IMR-90 (cell line): Measurements from ENCODE around the gene BTBD2. TPM values are rescaled to one million over a fixed set of nuclear protein-coding genes. Genes with fewer than 3 reads are reported as not detected.

Experiments used
- ATAC-seq: fragments of 200-7000 bp; cut with Tn5 transposase; 2 replicates; pipeline ENCODE4 v1.9.1; 2020; ENCODE audit warnings: low read depth, mild to moderate bottlenecking, moderate library complexity
- BruUV-seq: library from RNA; stranded (reverse); fragments of 400-500 nt; replicated peaks from 2 replicates; lab custom pipeline; 2021; lab: Mats Ljungman, UMichigan
- CTCF ChIA-PET: fragments of 300-600 bp; formaldehyde crosslinking; extraction: SDS; loops from one replicate; lab custom pipeline; 2021; ENCODE audit warnings: antibody characterized with exemption; lab: Yijun Ruan, JAX
- POLR2A ChIA-PET: fragments of 300-600 bp; sonication (Branson Sonifier 250); formaldehyde crosslinking; loops from one replicate; lab custom pipeline; 2022; ENCODE audit warnings: antibody characterized with exemption; ENCODE audit not compliant: unreplicated experiment; lab: Charles Lee
- DNase-seq: peaks from one replicate; pipeline ENCODE4 v3.0.0; 2013
- H2AFZ ChIP-seq: replicated peaks from 2 replicates; pipeline ENCODE3; 2013; ENCODE audit warnings: low read length, mild to moderate bottlenecking; ENCODE audit not compliant: poor library complexity
- H2AK5ac ChIP-seq: 2 replicates; pipeline ENCODE4 v1.6.1; 2013; ENCODE audit warnings: low read depth, low read length, inconsistent platforms
- H2AK9ac ChIP-seq: replicated peaks from 2 replicates; pipeline ENCODE3; 2013; ENCODE audit warnings: mild to moderate bottlenecking, low read depth, low read length, moderate library complexity; ENCODE audit not compliant: poor library complexity
- H2BK120ac ChIP-seq: 2 replicates; pipeline ENCODE4 v1.6.1; 2013; ENCODE audit warnings: low read depth, low read length, inconsistent platforms
- H2BK15ac ChIP-seq: 3 replicates; pipeline ENCODE4 v1.6.1; 2013; ENCODE audit warnings: low read depth, low read length, inconsistent platforms
- H2BK20ac ChIP-seq: 2 replicates; pipeline ENCODE4 v1.6.1; 2013; ENCODE audit warnings: low read depth, mild to moderate bottlenecking, inconsistent platforms, low read length, moderate library complexity
- H2BK5ac ChIP-seq: 2 replicates; pipeline ENCODE4 v1.6.1; 2013; ENCODE audit warnings: mild to moderate bottlenecking, low read depth, low read length, inconsistent platforms; ENCODE audit not compliant: poor library complexity, severe bottlenecking
- H3K14ac ChIP-seq: replicated peaks from 2 replicates; pipeline ENCODE4 v1.6.1; 2013; ENCODE audit warnings: low read depth, low read length, inconsistent platforms
- H3K18ac ChIP-seq: 2 replicates; pipeline ENCODE4 v1.6.1; 2013; ENCODE audit warnings: low read depth, low read length, control low read depth
- H3K23ac ChIP-seq: 2 replicates; pipeline ENCODE4 v1.6.1; 2013; ENCODE audit warnings: low read depth, low read length, inconsistent platforms
- H3K27ac ChIP-seq: 2 replicates; pipeline ENCODE4 v1.5.1; 2013; ENCODE audit warnings: mild to moderate bottlenecking, control low read depth, low read length; ENCODE audit not compliant: insufficient read depth
- H3K27me3 ChIP-seq: 2 replicates; pipeline ENCODE4 v1.6.1; 2013; ENCODE audit warnings: low read length; ENCODE audit not compliant: control insufficient read depth, insufficient read depth
- H3K36me3 ChIP-seq: 2 replicates; pipeline ENCODE4 v1.6.1; 2013; ENCODE audit warnings: low read length, mixed read lengths; ENCODE audit not compliant: control insufficient read depth, insufficient read depth
- H3K4ac ChIP-seq: 2 replicates; pipeline ENCODE4 v1.6.1; 2013; ENCODE audit warnings: low read depth, low read length, inconsistent platforms
- H3K4me1 ChIP-seq: 2 replicates; pipeline ENCODE4 v1.6.1; 2013; ENCODE audit warnings: low read length, mixed read lengths; ENCODE audit not compliant: control insufficient read depth, insufficient read depth
- H3K4me2 ChIP-seq: 2 replicates; pipeline ENCODE4 v1.6.1; 2013; ENCODE audit warnings: low read depth, mild to moderate bottlenecking, control low read depth, low read length, moderate library complexity
- H3K4me3 ChIP-seq: 2 replicates; pipeline ENCODE4 v1.5.1; 2013; ENCODE audit warnings: low read depth, mild to moderate bottlenecking, control low read depth, low read length, moderate library complexity; ENCODE audit not compliant: insufficient read depth
- H3K56ac ChIP-seq: 2 replicates; pipeline ENCODE4 v1.6.1; 2013; ENCODE audit warnings: low read length, inconsistent platforms; ENCODE audit not compliant: insufficient read depth; ENCODE audit errors: extremely low read depth
- H3K79me1 ChIP-seq, 2 experiments: 2 replicates each; pipeline ENCODE4 v1.6.1; 2013; ENCODE audit warnings: low read length in 2 of 2, inconsistent platforms in 1 of 2, low read depth in 1 of 2
- H3K9ac ChIP-seq: 2 replicates; pipeline ENCODE4 v1.6.1; 2013; ENCODE audit warnings: low read depth, low read length, control low read depth
- H3K9me1 ChIP-seq: 2 replicates; pipeline ENCODE4 v1.6.1; 2013; ENCODE audit warnings: low read length, inconsistent platforms; ENCODE audit not compliant: insufficient read depth
- H3K9me3 ChIP-seq: 2 replicates; pipeline ENCODE4 v1.6.1; 2013; ENCODE audit warnings: low read length; ENCODE audit not compliant: control insufficient read depth, insufficient read depth
- H4K20me1 ChIP-seq: 2 replicates; pipeline ENCODE4 v1.6.1; 2013; ENCODE audit warnings: low read length, inconsistent platforms; ENCODE audit not compliant: insufficient read depth
- H4K5ac ChIP-seq: 2 replicates; pipeline ENCODE4 v1.6.1; 2013; ENCODE audit warnings: mild to moderate bottlenecking, low read depth, low read length, control low read depth
- H4K8ac ChIP-seq, 2 experiments: 2 replicates each; pipeline ENCODE4 v1.6.1; 2013; ENCODE audit warnings: low read depth in 2 of 2, low read length in 2 of 2, control low read depth in 1 of 2, inconsistent platforms in 1 of 2
- H4K91ac ChIP-seq: 2 replicates; pipeline ENCODE4 v1.6.1; 2013; ENCODE audit warnings: low read depth, low read length, inconsistent platforms; ENCODE audit not compliant: insufficient read depth
- BHLHE40 ChIP-seq: fragments of 150-350 bp; IDR thresholded peaks from 2 replicates; pipeline ENCODE4 v1.6.1; 2016; ENCODE audit warnings: mild to moderate bottlenecking, low read depth, low read length
- CEBPB ChIP-seq: IDR thresholded peaks from 2 replicates; pipeline ENCODE4 v1.6.1; 2012; ENCODE audit warnings: low read depth, low read length, improper control_type of control experiment
- NFE2L2 ChIP-seq: fragments of 150-350 bp; IDR thresholded peaks from 2 replicates; pipeline ENCODE4 v1.6.1; 2016; ENCODE audit warnings: low read depth, mild to moderate bottlenecking, low read length
- SMC3 ChIP-seq: fragments of 150-350 bp; IDR thresholded peaks from 2 replicates; pipeline ENCODE4 v1.6.1; 2016; ENCODE audit warnings: low read depth, mild to moderate bottlenecking, antibody characterized with exemption, low read length, moderate library complexity
- WGBS, 2 experiments: methylation state at CpG; one replicate each; pipeline versions ENCODE4 v1.1.5 to v1.1.7; 2013; ENCODE audit warnings: missing lambda C conversion rate in 2 of 2; ENCODE audit not compliant: insufficient read length in 1 of 2; ENCODE audit errors: extremely low coverage in 2 of 2; 5-methylcytosine and 5-hydroxymethylcytosine counted together
- dilution Hi-C: fragments of 300-500 bp; cut with HindIII; formaldehyde crosslinking; loops from one replicate; pipeline ENCODE4 v1.14.3; 2018; ENCODE audit warnings: low sequenced_read_pairs; ENCODE audit not compliant: unreplicated experiment
- in situ Hi-C: fragments of 300-500 bp; cut with MboI; formaldehyde crosslinking; loops from 3 replicates; pipeline ENCODE4 v1.14.3; 2019; ENCODE audit warnings: low sequenced_read_pairs, inconsistent platforms, mixed read lengths
- intact Hi-C: fragments of 100-400 bp; cut with micrococcal nuclease; formaldehyde crosslinking; loops from 2 replicates; pipeline ENCODE4 v1.10.0; 2022
- polyA plus RNA-seq, 3 experiments: library from polyadenylated mRNA; depleted of rRNA; stranded (reverse); fragments of >200 nt; gene quantifications; 2 replicates each; pipeline ENCODE4 v1.2.3, GENCODE V29; 2012; ENCODE audit warnings: low replicate concordance in 1 of 3
- total RNA-seq: library from RNA; depleted of rRNA; stranded (reverse); fragments of >200 nt; gene quantifications from 2 replicates; pipeline ENCODE4 v1.2.3, GENCODE V29; 2012
- TF ChIP-seq, protein P1 (sequence below): fragments of 150-350 bp; IDR thresholded peaks from 2 replicates; pipeline ENCODE4 v1.6.1; 2017; ENCODE audit warnings: mild to moderate bottlenecking, antibody characterized with exemption, low read length, low read depth

Gene BTBD2
- total and polyA plus RNA-seq, 2 of the 4 experiments (the other 2 are of a cell fraction) = 24.4 to 65.7 TPM

DNA sequence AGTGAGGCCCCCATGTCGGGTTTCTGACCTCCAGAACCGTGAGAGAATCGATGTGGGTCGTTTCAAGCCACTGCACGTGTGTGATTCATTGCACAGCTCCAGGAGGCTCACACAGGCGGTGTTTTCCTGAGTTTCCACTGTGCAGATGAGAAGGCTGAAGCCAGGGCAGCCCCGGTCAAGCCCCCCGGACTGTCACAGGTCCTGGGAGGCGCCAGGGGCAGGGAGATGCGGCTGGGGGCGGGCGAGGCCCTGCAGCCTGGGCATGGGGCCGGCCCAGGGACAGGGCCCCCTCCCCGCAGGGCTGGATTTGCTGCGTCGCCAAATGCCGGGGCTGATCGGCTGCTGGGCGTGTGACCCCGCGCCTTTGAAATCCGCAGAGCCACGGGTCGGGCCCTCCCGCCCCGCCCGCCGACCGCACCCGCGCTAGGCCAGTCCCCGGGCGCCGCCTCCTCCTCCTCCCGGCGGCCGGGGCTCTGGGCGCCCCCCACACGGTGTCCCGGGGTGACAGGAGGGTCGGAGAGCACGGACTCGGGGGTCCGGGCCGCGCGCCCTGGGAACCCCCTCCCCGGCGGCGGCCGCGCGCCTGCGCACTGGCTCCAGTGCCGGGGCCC is 45.5 kb upstream of the BTBD2 start (continued):
- TF ChIP-seq, protein P1, sequence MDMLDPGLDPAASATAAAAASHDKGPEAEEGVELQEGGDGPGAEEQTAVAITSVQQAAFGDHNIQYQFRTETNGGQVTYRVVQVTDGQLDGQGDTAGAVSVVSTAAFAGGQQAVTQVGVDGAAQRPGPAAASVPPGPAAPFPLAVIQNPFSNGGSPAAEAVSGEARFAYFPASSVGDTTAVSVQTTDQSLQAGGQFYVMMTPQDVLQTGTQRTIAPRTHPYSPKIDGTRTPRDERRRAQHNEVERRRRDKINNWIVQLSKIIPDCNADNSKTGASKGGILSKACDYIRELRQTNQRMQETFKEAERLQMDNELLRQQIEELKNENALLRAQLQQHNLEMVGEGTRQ = 0 out of 2 replicates have a peak, but pooled peaks have one; percentile 13

DNA sequence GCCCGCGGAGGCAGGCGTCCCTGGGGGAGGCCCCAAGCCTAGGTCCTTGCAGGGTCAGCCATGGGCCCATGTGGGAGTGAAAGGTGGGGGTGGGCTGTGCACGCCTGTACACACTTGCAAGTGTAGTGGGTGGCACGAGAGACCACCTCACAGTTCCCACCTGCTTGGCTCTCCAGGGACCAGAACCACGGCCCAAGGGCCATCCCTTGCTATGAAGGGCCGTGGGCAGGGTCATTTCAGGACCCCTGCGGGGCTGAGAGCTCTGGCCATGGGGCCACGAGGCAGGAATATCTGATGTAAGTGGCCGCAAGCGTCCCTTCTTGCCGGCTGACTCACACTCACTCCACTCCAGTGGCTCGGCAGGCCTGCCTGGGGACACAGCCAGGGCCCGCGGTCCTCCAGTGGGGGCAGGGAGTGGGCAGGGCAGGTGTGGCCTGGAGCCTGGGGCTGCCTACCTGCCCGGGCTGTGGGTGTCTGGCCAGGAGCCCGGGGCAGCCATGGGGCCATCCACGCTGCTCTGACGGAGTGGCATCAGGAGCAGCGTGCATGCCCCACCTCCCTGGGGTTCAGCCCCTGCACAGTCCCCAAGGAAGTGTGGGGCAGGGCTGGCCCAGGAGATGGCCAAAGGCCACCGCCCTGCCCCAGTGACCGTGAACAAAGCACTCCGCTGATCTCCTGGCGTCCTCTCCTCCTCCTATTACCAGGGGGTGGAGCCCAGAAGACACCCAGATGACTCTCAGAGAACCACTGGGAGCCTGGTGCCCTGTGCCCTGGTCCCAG is 44.1 kb upstream of the BTBD2 start:
- peak overlapping the region; percentile 98 for H4K5ac ChIP-seq
- ATAC-seq = no peak
- H2AK5ac ChIP-seq = peak overlapping the region; percentile 89
- H3K4ac ChIP-seq = peak overlapping the region; percentile 98
- H3K23ac ChIP-seq = peak overlapping the region; percentile 92
- peak overlapping the region; percentile 27; the same call in 1 of the 2 replicates for H3K9ac ChIP-seq
- POLR2A ChIA-PET = no interaction called here
- peak overlapping the region; percentile 95 for H3K14ac ChIP-seq
- H2AK9ac ChIP-seq = peak overlapping the region; percentile 98
- intact Hi-C loops = no loop called here
- peaks cover 5 to 39% of the 10 kb centered on the region in 2 experiments; a peak in 3 of 4 replicates for H3K79me1 ChIP-seq
- peak overlapping the region; percentile 37 for H3K18ac ChIP-seq
- CTCF ChIA-PET = no interaction called here
- peak overlapping the region; percentile 92 for H2BK20ac ChIP-seq
- H4K8ac ChIP-seq = peak overlapping the region; percentile 93 to 98
- H4K20me1 ChIP-seq = no peaks in the 10 kb centered on the region
- H3K27ac ChIP-seq = peak overlapping the region; percentile 93
- H2AFZ ChIP-seq = peak overlapping the region; percentile 79
- in situ Hi-C loops = no loop called here
- peaks cover 32% of the 10 kb centered on the region for H3K4me1 ChIP-seq
- dilution Hi-C loops = no loop called here
- no peak for TF ChIP-seq SMC3
- TF ChIP-seq BHLHE40 = no peak
- TF ChIP-seq NFE2L2 = no peak
- TF ChIP-seq CEBPB = peak; percentile 89
- H3K4me2 ChIP-seq = no peak overlapping the region; the same call in 1 of the 2 replicates
- peak overlapping the region; percentile 89; the same call in 2 of the 3 replicates for H2BK15ac ChIP-seq
- peak overlapping the region; percentile 74; the same call in 1 of the 2 replicates for H3K56ac ChIP-seq
- no peaks in the 10 kb centered on the region for H3K9me3 ChIP-seq
- no TSS peak for BruUV-seq
- peak overlapping the region; percentile 96 for H2BK5ac ChIP-seq
- peaks cover 15% of the 10 kb centered on the region for H3K9me1 ChIP-seq
- H4K91ac ChIP-seq = peak overlapping the region; percentile 97
- no peaks in the 10 kb centered on the region for H3K36me3 ChIP-seq
- H2BK120ac ChIP-seq = peak overlapping the region; percentile 96
- no peak overlapping the region for H3K4me3 ChIP-seq
- 51% methylated on average over 3 of the region's 24 CpGs; no CpG with 5 or more reads in 1 of the 2 experiments for WGBS, 2 experiments
- DNase-seq = peak; percentile 61
- no peaks in the 10 kb centered on the region for H3K27me3 ChIP-seq
